Measurements from ENCODE around the gene OR5AR1.

DNA sequence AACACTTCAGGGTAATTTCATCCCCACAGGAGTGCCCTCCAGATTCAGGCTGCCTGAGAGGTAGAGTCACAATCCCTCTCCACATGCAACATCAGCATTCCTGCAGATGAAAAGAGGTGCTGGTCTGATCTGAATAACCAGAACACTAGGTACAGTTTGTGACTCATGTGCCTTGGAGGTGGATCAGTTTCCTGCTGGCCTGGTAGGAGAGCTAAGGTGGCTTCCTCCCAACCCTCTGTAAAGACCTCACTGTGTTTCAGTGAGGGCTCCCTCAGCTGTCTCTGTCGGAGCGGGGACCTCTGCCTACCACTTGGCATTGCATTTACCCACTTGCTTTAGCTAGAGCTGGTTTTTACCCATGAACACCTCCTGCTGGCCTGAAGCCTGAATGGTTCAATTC, 43.0 kb downstream of the OR5AR1 start:
- TF ChIP-seq, protein P1, sequence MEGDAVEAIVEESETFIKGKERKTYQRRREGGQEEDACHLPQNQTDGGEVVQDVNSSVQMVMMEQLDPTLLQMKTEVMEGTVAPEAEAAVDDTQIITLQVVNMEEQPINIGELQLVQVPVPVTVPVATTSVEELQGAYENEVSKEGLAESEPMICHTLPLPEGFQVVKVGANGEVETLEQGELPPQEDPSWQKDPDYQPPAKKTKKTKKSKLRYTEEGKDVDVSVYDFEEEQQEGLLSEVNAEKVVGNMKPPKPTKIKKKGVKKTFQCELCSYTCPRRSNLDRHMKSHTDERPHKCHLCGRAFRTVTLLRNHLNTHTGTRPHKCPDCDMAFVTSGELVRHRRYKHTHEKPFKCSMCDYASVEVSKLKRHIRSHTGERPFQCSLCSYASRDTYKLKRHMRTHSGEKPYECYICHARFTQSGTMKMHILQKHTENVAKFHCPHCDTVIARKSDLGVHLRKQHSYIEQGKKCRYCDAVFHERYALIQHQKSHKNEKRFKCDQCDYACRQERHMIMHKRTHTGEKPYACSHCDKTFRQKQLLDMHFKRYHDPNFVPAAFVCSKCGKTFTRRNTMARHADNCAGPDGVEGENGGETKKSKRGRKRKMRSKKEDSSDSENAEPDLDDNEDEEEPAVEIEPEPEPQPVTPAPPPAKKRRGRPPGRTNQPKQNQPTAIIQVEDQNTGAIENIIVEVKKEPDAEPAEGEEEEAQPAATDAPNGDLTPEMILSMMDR (conservative IDR thresholded peaks at IDR 0.05; ENCODE audit: low read length): no peak
- TF ChIP-seq EZH2phosphoT487 (IDR thresholded peaks at IDR 0.05; ENCODE audit: borderline replicate concordance, low read depth, low read length): no peak

Measured in OCI-LY7 (cell line).